VCaP (cell line): ENCODE results near the gene RASGEF1C.

Experiments
- H3K27ac ChIP-seq: fragments of 450-650 bp; 2 replicates; pipeline ENCODE4 v1.5.1; 2017
- TF ChIP-seq, protein P1 (sequence below): fragments of 450-650 bp; conservative IDR thresholded peaks from 2 replicates; pipeline ENCODE4 v1.5.1; 2017; ENCODE audit warnings: mild to moderate bottlenecking, moderate library complexity

The RASGEF1C gene

DNA sequence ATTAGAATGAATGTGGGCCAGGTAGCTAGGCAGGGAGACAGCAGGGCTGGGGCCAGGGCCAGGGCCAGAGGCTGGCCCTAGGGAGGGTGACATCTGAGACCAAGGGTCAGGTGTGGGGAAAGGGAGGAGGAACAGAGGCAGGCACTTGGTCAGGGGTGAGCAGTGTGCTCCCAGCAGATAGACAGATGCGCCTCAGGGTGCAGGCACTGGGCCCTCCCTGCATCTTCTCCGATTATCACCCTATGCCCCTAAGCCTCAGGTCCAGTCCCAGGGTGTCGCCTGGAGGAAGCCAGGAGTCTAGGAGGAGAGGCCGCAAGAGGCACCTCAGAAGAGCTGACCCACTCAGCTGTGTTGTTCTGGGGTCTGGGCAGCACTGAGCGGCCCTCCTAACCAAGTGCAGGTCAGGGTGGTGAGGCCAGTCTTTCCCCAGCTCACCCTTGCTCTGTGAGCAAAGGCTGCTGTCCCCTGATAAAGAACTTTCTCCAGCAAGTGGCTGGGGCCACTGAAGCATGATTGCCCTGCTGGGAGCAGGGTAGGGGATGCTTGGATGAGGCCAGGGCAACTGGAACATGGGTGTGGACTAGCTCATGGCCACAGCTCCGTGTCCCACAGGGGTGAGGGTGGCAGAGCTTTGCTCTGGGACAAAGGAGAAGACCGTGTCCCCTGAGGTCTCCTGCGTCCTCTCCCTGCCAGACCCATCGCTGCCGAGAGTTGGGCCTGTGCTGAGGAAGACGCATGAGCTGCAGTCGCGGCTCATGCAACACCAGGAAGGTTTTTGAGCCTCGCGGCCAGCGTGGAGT is 2.1 kb upstream of the RASGEF1C start:
- TF ChIP-seq, protein P1, sequence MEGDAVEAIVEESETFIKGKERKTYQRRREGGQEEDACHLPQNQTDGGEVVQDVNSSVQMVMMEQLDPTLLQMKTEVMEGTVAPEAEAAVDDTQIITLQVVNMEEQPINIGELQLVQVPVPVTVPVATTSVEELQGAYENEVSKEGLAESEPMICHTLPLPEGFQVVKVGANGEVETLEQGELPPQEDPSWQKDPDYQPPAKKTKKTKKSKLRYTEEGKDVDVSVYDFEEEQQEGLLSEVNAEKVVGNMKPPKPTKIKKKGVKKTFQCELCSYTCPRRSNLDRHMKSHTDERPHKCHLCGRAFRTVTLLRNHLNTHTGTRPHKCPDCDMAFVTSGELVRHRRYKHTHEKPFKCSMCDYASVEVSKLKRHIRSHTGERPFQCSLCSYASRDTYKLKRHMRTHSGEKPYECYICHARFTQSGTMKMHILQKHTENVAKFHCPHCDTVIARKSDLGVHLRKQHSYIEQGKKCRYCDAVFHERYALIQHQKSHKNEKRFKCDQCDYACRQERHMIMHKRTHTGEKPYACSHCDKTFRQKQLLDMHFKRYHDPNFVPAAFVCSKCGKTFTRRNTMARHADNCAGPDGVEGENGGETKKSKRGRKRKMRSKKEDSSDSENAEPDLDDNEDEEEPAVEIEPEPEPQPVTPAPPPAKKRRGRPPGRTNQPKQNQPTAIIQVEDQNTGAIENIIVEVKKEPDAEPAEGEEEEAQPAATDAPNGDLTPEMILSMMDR: no peak
- peak overlapping the region; percentile 100 for H3K27ac ChIP-seq

DNA sequence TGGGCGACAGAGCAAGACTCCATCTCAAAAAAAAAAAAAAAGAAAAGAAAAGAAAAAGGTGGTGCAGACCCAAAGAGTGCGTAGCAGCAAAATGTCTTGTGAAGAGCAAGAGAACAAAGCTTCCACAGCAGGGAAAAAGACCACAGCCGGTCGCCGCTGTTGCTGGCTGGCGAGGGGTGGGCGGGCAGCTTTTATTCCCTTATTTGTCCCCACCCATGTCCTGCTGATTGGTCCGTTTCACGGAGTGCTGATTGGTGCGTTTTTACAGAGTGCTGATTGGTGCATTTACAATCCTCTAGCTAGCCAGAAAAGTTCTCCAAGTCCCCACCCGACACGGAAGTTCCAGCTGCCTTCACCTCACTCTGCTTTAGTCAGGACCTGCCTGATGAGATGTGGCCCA is 1.1 kb upstream of the RASGEF1C start:
- peak overlapping the region; percentile 100; the same call in 1 of the 2 replicates for H3K27ac ChIP-seq

DNA sequence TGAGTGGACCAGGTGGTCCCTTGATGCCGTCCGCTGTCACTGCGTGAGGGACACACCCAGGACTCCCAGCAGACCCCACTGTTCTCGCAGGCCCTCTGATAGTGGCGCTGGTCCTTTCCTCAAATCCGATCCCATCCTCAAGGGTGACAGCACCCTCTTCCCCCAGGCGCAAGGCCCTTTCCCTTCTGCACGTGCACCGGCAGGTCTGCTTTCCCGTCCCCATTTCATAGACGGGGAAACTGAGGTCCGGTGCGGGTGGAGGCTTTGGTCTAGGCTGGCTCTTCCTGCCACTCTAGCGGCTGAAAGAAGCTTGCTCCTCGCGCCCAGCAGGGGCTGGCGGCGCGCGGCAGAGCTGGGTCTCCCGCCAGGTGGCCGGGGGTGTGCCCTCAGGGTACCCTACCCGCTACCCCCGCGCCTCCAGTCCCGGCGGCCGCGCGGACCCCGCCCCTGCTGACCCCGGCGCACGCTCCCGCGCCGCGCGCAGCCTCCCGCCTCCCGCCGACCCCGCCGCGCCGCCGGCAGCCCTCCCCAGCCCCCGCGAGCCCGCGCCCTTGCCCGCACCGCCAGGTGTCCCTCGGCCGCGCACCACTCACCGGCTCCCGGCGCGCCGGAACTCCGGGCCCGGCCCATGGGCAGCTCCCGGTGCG is 453 bp downstream of the RASGEF1C start:
- H3K27ac ChIP-seq: peak overlapping the region; percentile 75
- TF ChIP-seq, protein P1: no peak

DNA sequence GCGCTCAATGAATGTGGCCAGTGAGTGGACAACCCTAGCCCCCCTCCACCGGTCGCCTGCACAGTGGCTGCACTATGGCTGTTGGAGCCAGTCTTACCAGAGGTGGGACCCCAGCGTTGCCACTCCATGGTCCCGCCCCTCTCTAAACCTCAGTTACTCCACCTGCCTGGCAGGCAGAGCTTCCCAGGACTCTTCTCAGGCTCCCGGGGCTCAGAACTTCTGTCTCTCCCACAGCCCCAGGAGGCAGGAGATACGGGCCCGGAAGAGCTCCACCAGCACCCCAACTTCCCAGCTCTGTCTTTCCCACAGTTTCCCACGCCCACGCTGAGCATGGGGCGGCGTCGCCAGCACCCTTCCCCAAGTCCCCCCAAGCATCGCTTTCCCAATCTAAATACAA is 975 bp downstream of the RASGEF1C start:
- H3K27ac ChIP-seq: peak overlapping the region; percentile 75; the same call in 1 of the 2 replicates
- TF ChIP-seq, protein P1: no peak

DNA sequence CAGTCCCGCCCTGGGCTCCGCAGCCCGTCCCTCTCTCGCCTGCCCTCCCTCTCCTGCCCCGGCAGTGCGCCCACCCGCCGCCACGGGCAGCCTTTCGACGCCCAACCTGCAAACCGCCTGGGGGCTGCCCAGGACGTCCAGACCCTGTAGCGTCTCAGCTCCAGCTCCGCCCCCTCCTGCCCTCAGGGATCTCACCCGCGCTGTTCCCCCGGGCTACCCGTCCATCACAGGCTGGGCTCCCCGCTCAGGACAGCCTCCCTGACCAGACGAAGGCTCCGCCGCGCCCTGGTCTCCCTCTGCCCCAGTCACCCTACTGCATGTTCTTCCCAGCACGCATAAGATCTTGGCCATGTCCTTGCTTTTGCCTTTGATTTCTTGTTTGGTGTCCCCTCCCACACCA is 1.4 kb downstream of the RASGEF1C start:
- no peak overlapping the region for H3K27ac ChIP-seq
- TF ChIP-seq, protein P1: no peak

DNA sequence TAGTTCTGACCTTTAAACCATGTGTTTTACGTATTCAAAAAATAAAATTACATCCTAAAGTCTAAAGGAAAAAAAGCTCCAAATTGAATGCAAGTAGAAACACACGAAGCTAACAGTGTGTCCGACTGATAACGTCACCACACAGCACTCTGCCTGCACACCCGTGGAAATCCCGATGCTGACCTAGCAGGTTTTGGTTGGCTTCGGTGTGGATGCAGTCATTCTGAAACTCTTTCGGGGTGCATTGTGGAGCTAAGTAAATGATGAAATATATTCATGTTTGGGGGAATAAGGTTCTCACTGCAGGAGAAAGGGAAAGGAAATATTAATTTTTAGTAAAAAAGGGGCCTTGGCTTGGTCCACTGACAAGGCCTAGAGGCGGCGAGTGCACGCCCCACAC is 2.0 kb downstream of the RASGEF1C start:
- H3K27ac ChIP-seq: no peak overlapping the region
- TF ChIP-seq, protein P1: no peak

DNA sequence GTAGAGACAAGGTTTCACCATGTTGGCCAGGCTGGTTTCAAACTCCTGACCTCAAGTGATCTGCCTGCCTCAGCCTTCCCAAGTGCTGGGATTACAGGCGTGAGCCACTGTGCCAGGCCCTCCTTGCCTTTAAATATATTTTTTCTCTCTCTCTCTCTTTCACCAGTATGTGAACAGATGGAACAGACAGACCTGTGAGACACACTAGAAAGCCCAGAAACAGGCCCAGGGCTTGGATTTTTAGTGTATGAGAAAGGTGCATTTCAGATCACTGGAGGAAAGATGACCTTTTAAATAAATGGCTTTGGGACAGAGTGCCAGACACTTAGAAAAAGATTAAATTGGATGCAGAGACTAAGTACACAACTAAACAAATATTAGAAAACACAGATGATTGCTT is 3.1 kb downstream of the RASGEF1C start:
- no peak overlapping the region; the same call in 1 of the 2 replicates for H3K27ac ChIP-seq
- TF ChIP-seq, protein P1: no peak

DNA sequence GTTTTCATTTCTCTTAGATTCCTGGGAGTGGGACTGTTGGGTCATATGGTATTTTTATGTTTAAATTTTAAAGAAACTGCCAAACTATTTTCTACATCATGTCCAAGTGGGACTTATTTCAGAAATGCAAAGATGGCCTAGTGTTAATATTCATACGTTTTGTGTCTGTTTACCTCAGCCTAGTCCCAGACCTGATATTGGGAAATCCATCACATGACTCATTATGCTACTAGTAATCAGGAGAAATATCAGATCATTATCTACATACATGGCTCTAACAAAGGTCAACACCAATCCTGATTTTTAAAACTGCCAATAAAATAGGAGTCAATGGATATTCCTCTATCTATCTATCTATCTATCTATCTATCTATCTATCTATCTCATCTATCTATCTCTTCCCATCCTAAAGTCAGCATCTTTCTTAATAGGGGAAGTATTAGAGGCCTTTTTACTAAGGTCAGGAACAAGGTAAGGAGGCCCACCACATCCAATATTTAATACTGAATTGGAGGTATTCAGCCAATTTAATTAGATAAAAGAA is 4.7 kb downstream of the RASGEF1C start:
- TF ChIP-seq, protein P1: no peak
- H3K27ac ChIP-seq: no peak overlapping the region
